ENCODE data around the gene IFNL1. TPM values are rescaled to one million over a fixed set of nuclear protein-coding genes. Genes with fewer than 3 reads are reported as not detected.

IFNL1 gene
- total and polyA plus RNA-seq, 9 of the 15 experiments (the other 6 are each of a cell fraction or from before 2014, with no cell fraction given): not detected

- TF ChIP-seq HDAC2 (IDR thresholded peaks at IDR 0.05): peak; percentile 28; the same call in 1 of the 2 replicates
- TF ChIP-seq TAF15 (IDR thresholded peaks at IDR 0.05; ENCODE audit: low read depth, low read length): no peak
- TF ChIP-seq KDM1A (IDR thresholded peaks at IDR 0.05): peak; percentile 32 to 48; a peak in 1 of 4 replicates
Measured at GRCh38 chr19:39334444-39334976, 38.3 kb downstream of the IFNL1 start (continued).

- Histone ChIP-seq H3K9ac (ENCODE audit: insufficient read depth in 1 of 2, low read depth in 2 of 2, low read length in 2 of 2) (peak overlapping the region; percentile 51 to 88), H2AFZ (ENCODE audit: low read depth, low read length) (peak overlapping the region; percentile 83), H3K9me1 (ENCODE audit: control insufficient read depth, insufficient read depth, low read length) (no peaks in the 10 kb centered on the region), H3K36me3 (ENCODE audit: control insufficient read depth, insufficient read depth, low read length) (no peaks in the 10 kb centered on the region), H3K4me3 (peak overlapping the region; percentile 44), H3K4me2 (ENCODE audit: insufficient read depth, low read length) (peak overlapping the region; percentile 73), H3K9me3 (replicated peaks; ENCODE audit: control insufficient read depth, insufficient read depth, low read depth, low read length) (no peaks in the 10 kb centered on the region), H3K27me3 (ENCODE audit: control insufficient read depth in 2 of 2, insufficient read depth in 2 of 2, low read length in 2 of 2) (no peaks in the 10 kb centered on the region), H3K27ac (ENCODE audit: extremely low read depth, low read depth, low read length) (peak overlapping the region; percentile 62), H3K4me1 (replicated peaks in 1 of 2; ENCODE audit: control insufficient read depth in 2 of 2, insufficient read depth in 2 of 2, low read length in 2 of 2) (peaks cover 11 to 20% of the 10 kb centered on the region in 2 experiments), H4K20me1 (replicated peaks; ENCODE audit: control insufficient read depth, insufficient read depth, low read length) (no peaks in the 10 kb centered on the region), H3K79me2 (ENCODE audit: control insufficient read depth, insufficient read depth, low read length) (no peaks in the 10 kb centered on the region)
- intact Hi-C loops (cut with micrococcal nuclease): no loop called here
- ATAC-seq (peak; percentile 65), DNase-seq (ENCODE audit: extremely low read depth in 1 of 4, low spot score in 3 of 4) (peak; percentile 54 to 62 (median 57)), FAIRE-seq (no peak)
- POLR2A ChIA-PET: interaction anchor here (0.6 kb wide), 2 partner anchors 32 to 928 kb away, joined by 3 to 4 read pairs; no protein-coding TSS in a partner anchor
- 16% methylated on average over 6 of the region's 6 CpGs for WGBS (ENCODE audit: insufficient coverage, low coverage, missing lambda C conversion rate)
- BruUV-seq (replicated peaks): no TSS peak
- CTCF ChIA-PET (ENCODE audit: low intra/inter-chr PET ratio): no interaction called here
- in situ Hi-C loops (cut with MboI): no loop called here
- no peak for TF ChIP-seq PHF20 (IDR thresholded peaks at IDR 0.05; ENCODE audit: partially characterized antibody)
- TF ChIP-seq NR2C2 (CRISPR knock-in tag; IDR thresholded peaks at IDR 0.05): no peak
- TF ChIP-seq NR2C2 (tag; IDR thresholded peaks at IDR 0.05): no peak
- no peak for TF ChIP-seq PHB (CRISPR knock-in tag; IDR thresholded peaks at IDR 0.05)
- TF ChIP-seq ZNF717 (CRISPR knock-in tag; IDR thresholded peaks at IDR 0.05): no peak
- TF ChIP-seq KDM1A (IDR thresholded peaks at IDR 0.05): peak in 1 of 2 experiments; percentile 5; a peak in 1 of 4 replicates
- no peak for TF ChIP-seq NFE2 (IDR thresholded peaks at IDR 0.05; ENCODE audit: low read depth)
- TF ChIP-seq ZNF639 (CRISPR knock-in tag; conservative IDR thresholded peaks at IDR 0.05 in 1 of 2, IDR thresholded peaks at IDR 0.05 in 1 of 2): no peak
- TF ChIP-seq SMC3 (conservative IDR thresholded peaks at IDR 0.05; ENCODE audit: insufficient read depth, low read depth, low read length): no peak
- peak; percentile 60 for TF ChIP-seq ARID1B (IDR thresholded peaks at IDR 0.05)
- no peak for TF ChIP-seq ZNF76 (CRISPR knock-in tag; IDR thresholded peaks at IDR 0.05; ENCODE audit: borderline replicate concordance)
- TF ChIP-seq FOXK2 (conservative IDR thresholded peaks at IDR 0.05 in 1 of 2, IDR thresholded peaks at IDR 0.05 in 1 of 2; ENCODE audit: low read depth in 2 of 2): no peak
- TF ChIP-seq CBFA2T3 (IDR thresholded peaks at IDR 0.05): peak; percentile 76
- TF ChIP-seq ZBTB43 (CRISPR knock-in tag; IDR thresholded peaks at IDR 0.05): no peak
- TF ChIP-seq TAF9B (IDR thresholded peaks at IDR 0.05; ENCODE audit: partially characterized antibody): no peak
- no peak for TF ChIP-seq ZKSCAN3 (CRISPR knock-in tag; IDR thresholded peaks at IDR 0.05)
- TF ChIP-seq YY1 (IDR thresholded peaks at IDR 0.05; ENCODE audit: borderline replicate concordance in 1 of 3, control insufficient read depth in 1 of 3, extremely low read depth in 1 of 3, insufficient read depth in 3 of 3, insufficient read length in 1 of 3, insufficient replicate concordance in 2 of 3, low read depth in 1 of 3, low read length in 2 of 3): peak in 1 of 3 experiments; percentile 51
- no peak for TF ChIP-seq ZBTB17 (CRISPR knock-in tag; IDR thresholded peaks at IDR 0.05)
Measured at GRCh38 chr19:39335168-39335548, 39.0 kb downstream of the IFNL1 start.
